Ovary (tissue), 3 donors: ENCODE measurements around the gene RAX.

Experiments
- CTCF ChIP-seq, 3 donors: fragments of 450-650 bp in 2 of 3; fragments of 200-600 bp in 1 of 3; IDR thresholded peaks; one replicate each; pipeline versions ENCODE4 v1.5.1 to v1.8.0; 2016 to 2022; ENCODE audit warnings: antibody characterized with exemption in 3 of 3, mild to moderate bottlenecking in 1 of 3
- POLR2A ChIP-seq: fragments of 450-650 bp; IDR thresholded peaks from one replicate; pipeline ENCODE4 v1.6.1; 2017; ENCODE audit warnings: antibody characterized with exemption, mild to moderate bottlenecking, moderate library complexity
- donor health status: DM: no; HTN: no; CAD: no.

- no peak for TF ChIP-seq POLR2A
- no peak for TF ChIP-seq CTCF (IDR thresholded peaks at IDR 0.05)
Measured at GRCh38 chr18:59265246-59265973, 7.8 kb downstream of the RAX start.
